ENCODE measurements around the gene KRT7. TPM values are rescaled to one million over a fixed set of nuclear protein-coding genes. Genes with fewer than 3 reads are reported as not detected.

The KRT7 gene
- polyA plus RNA-seq, 1 of the 3 experiments (the other 2 are of a cell fraction), result 5.4 TPM

- H3K9me3 ChIP-seq, result no peaks in the 10 kb centered on the region
- no peaks in the 10 kb centered on the region for H3K36me3 ChIP-seq (replicated peaks in 1 of 2; ENCODE audit: control insufficient read depth in 1 of 2, insufficient read depth in 2 of 2, low read length in 1 of 2)
- no peak overlapping the region for H3K4me3 ChIP-seq (ENCODE audit: low read depth in 2 of 2, low read length in 1 of 2)
- ChIA-PET CTCF (interaction anchor here (0.8 to 6.8 kb wide), 4 partner anchors 13 to 66 kb away, joined by 3 to 42 read pairs (median 11); no protein-coding TSS in a partner anchor), POLR2A (no interaction called here)
- H3K27me3 ChIP-seq (ENCODE audit: insufficient read depth), result no peaks in the 10 kb centered on the region
- no peaks in the 10 kb centered on the region for H3K9me2 ChIP-seq
- H3K27ac ChIP-seq (ENCODE audit: low read depth in 2 of 2, low read length in 1 of 2), result peak overlapping the region in 1 of 2 experiments; percentile 21; a peak in 1 of 4 replicates
- H3K9ac ChIP-seq, result no peak overlapping the region
- H3F3A ChIP-seq (replicated peaks; ENCODE audit: insufficient read depth), result peaks cover 7% of the 10 kb centered on the region
- peak overlapping the region; percentile 24; the same call in 1 of the 2 replicates for H3K4me2 ChIP-seq
- 76% methylated on average over 9 of the region's 9 CpGs for WGBS (ENCODE audit: low lambda C conversion rate)
- H3K4me1 ChIP-seq (ENCODE audit: control insufficient read depth in 1 of 2, insufficient read depth in 2 of 2, low read depth in 1 of 2, low read length in 1 of 2), result peaks cover 3 to 16% of the 10 kb centered on the region in 2 experiments; a peak in 3 of 4 replicates
- no peaks in the 10 kb centered on the region for H4K20me1 ChIP-seq (ENCODE audit: insufficient read depth)
- DNase-seq, result no peak
- H2AFZ ChIP-seq (ENCODE audit: low read depth), result no peak overlapping the region
- TF ChIP-seq TEAD4 (IDR thresholded peaks at IDR 0.05; ENCODE audit: borderline replicate concordance, insufficient read depth), result no peak
- no peak for TF ChIP-seq NRF1 (IDR thresholded peaks at IDR 0.05; ENCODE audit: low read depth, low read length)
- TF ChIP-seq POLR2AphosphoS5 (IDR thresholded peaks at IDR 0.05; ENCODE audit: low read depth, low read length), result no peak
- no peak for TF ChIP-seq FOXJ3 (CRISPR knock-in tag; IDR thresholded peaks at IDR 0.05)
- TF ChIP-seq, protein P1, sequence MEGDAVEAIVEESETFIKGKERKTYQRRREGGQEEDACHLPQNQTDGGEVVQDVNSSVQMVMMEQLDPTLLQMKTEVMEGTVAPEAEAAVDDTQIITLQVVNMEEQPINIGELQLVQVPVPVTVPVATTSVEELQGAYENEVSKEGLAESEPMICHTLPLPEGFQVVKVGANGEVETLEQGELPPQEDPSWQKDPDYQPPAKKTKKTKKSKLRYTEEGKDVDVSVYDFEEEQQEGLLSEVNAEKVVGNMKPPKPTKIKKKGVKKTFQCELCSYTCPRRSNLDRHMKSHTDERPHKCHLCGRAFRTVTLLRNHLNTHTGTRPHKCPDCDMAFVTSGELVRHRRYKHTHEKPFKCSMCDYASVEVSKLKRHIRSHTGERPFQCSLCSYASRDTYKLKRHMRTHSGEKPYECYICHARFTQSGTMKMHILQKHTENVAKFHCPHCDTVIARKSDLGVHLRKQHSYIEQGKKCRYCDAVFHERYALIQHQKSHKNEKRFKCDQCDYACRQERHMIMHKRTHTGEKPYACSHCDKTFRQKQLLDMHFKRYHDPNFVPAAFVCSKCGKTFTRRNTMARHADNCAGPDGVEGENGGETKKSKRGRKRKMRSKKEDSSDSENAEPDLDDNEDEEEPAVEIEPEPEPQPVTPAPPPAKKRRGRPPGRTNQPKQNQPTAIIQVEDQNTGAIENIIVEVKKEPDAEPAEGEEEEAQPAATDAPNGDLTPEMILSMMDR (IDR thresholded peaks at IDR 0.05), result no peak
- TF ChIP-seq ZBTB33 (IDR thresholded peaks at IDR 0.05; ENCODE audit: borderline replicate concordance, low read depth), result no peak
- no peak for TF ChIP-seq SIN3A (IDR thresholded peaks at IDR 0.05; ENCODE audit: borderline replicate concordance, low read depth, low read length)
- no peak for TF ChIP-seq TAF1 (IDR thresholded peaks at IDR 0.05; ENCODE audit: borderline replicate concordance, low read depth, low read length)
- no peak for TF ChIP-seq RXRA (IDR thresholded peaks at IDR 0.05; ENCODE audit: borderline replicate concordance, low read depth)
- no peak for TF ChIP-seq GABPA (IDR thresholded peaks at IDR 0.05; ENCODE audit: low read depth)
- 0 out of 2 replicates have a peak, but pooled peaks have one; percentile 12 for TF ChIP-seq PBX3 (IDR thresholded peaks at IDR 0.05)
- TF ChIP-seq, protein P2, sequence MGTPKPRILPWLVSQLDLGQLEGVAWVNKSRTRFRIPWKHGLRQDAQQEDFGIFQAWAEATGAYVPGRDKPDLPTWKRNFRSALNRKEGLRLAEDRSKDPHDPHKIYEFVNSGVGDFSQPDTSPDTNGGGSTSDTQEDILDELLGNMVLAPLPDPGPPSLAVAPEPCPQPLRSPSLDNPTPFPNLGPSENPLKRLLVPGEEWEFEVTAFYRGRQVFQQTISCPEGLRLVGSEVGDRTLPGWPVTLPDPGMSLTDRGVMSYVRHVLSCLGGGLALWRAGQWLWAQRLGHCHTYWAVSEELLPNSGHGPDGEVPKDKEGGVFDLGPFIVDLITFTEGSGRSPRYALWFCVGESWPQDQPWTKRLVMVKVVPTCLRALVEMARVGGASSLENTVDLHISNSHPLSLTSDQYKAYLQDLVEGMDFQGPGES (IDR thresholded peaks at IDR 0.05; ENCODE audit: low read depth, low read length), result no peak
- TF ChIP-seq TCF12 (IDR thresholded peaks at IDR 0.05), result 0 out of 2 replicates have a peak, but pooled peaks have one; percentile 12
- H3K79me2 ChIP-seq (ENCODE audit: insufficient read depth), result no peaks in the 10 kb centered on the region
Measured at GRCh38 chr12:52260361-52261207, 27.5 kb downstream of the KRT7 start.

Data from SK-N-SH (cell line).